CD4-positive, alpha-beta memory T cell (primary cell): ENCODE data around the gene CERS6. TPM values are rescaled to one million over a fixed set of nuclear protein-coding genes. Genes with fewer than 3 reads are reported as not detected.
"Not testable (repeated sequence)": the region's sequence is repeated elsewhere in the genome, so short reads cannot be mapped to it uniquely, and the experiment has no call there.

Source experiments
- CTCF ChIA-PET: fragments of 350-600 bp; sonication (Branson Sonifier 250); formaldehyde crosslinking; loops from one replicate; lab custom pipeline; 2021; ENCODE audit warnings: inconsistent platforms; ENCODE audit not compliant: partially characterized antibody; lab: Charles Lee
- POLR2A ChIA-PET: fragments of 350-600 bp; sonication (Branson Sonifier 250); formaldehyde crosslinking; loops from one replicate; lab custom pipeline; 2021; ENCODE audit not compliant: partially characterized antibody; lab: Charles Lee
- DNase-seq, 5 donors: peaks; one replicate each; pipeline versions ENCODE4 v3.0.0 to v3.0.0-alpha.2; 2020 to 2022; ENCODE audit warnings: mixed read lengths in 1 of 5
- H3K27ac ChIP-seq: one replicate; pipeline ENCODE4 v1.7.0; 2013; ENCODE audit warnings: low read depth, low read length
- H3K27me3 ChIP-seq: 2 replicates; pipeline ENCODE4 v1.7.0; 2013; ENCODE audit warnings: mild to moderate bottlenecking, low read length, moderate library complexity; ENCODE audit not compliant: insufficient read depth
- H3K36me3 ChIP-seq: 2 replicates; pipeline ENCODE4 v1.7.0; 2013; ENCODE audit warnings: mild to moderate bottlenecking, low read length, moderate library complexity; ENCODE audit not compliant: insufficient read depth
- H3K4me1 ChIP-seq: 2 replicates; pipeline ENCODE4 v1.7.0; 2013; ENCODE audit warnings: mild to moderate bottlenecking, low read length, moderate library complexity; ENCODE audit not compliant: insufficient read depth
- H3K4me3 ChIP-seq, 2 donors: one replicate each; pipeline ENCODE4 v1.7.0; 2013; ENCODE audit warnings: low read length in 2 of 2, mild to moderate bottlenecking in 1 of 2
- H3K9me3 ChIP-seq, 2 donors: one replicate each; pipeline ENCODE4 v1.7.0; 2013; ENCODE audit warnings: low read length in 2 of 2, control low read depth in 1 of 2; ENCODE audit not compliant: control insufficient read depth in 1 of 2
- H3K27ac Mint-ChIP-seq, 7 donors: one replicate each; pipeline ENCODE4 v1.8.0; 2020 to 2021; ENCODE audit warnings: mixed read lengths in 7 of 7, mild to moderate bottlenecking in 6 of 7, inconsistent platforms in 3 of 7, moderate library complexity in 3 of 7
- H3K27me3 Mint-ChIP-seq, 2 donors: one replicate each; pipeline ENCODE4 v1.8.0; 2020 to 2021; ENCODE audit warnings: mixed read lengths in 2 of 2
- H3K36me3 Mint-ChIP-seq, 2 donors: one replicate each; pipeline ENCODE4 v1.8.0; 2020 to 2021; ENCODE audit warnings: mixed read lengths in 2 of 2, inconsistent platforms in 1 of 2, mild to moderate bottlenecking in 1 of 2
- H3K4me1 Mint-ChIP-seq, 4 donors: one replicate each; pipeline ENCODE4 v1.8.0; 2020 to 2021; ENCODE audit warnings: mixed read lengths in 4 of 4, mild to moderate bottlenecking in 1 of 4
- H3K4me3 Mint-ChIP-seq, 8 donors: one replicate each; pipeline ENCODE4 v1.8.0; 2020 to 2021; ENCODE audit warnings: mixed read lengths in 8 of 8, mild to moderate bottlenecking in 7 of 8, moderate library complexity in 6 of 8, inconsistent platforms in 3 of 8
- H3K9me3 Mint-ChIP-seq, 8 donors: one replicate each; pipeline ENCODE4 v1.8.0; 2020 to 2021; ENCODE audit warnings: mixed read lengths in 8 of 8, mild to moderate bottlenecking in 5 of 8, inconsistent platforms in 3 of 8, moderate library complexity in 1 of 8
- intact Hi-C: fragments of 100-400 bp; cut with micrococcal nuclease; formaldehyde crosslinking; loops from one replicate; pipeline ENCODE4 v1.15.1; 2023
- polyA plus RNA-seq, 2 donors: library from polyadenylated mRNA; unstranded; fragments of 300-500 nt; fragmentation: Illumina TruSeq; gene quantifications; one replicate each; pipeline ENCODE4 v1.2.3, GENCODE V29; 2021
- total RNA-seq, 2 experiments: library from RNA; stranded (reverse); gene quantifications; one replicate each; pipeline ENCODE4 v1.2.3, GENCODE V29; 2021

Gene CERS6
- total and polyA plus RNA-seq, 4 experiments from 2014 or later, result 5.1 to 11.3 (median 7.6) TPM

DNA sequence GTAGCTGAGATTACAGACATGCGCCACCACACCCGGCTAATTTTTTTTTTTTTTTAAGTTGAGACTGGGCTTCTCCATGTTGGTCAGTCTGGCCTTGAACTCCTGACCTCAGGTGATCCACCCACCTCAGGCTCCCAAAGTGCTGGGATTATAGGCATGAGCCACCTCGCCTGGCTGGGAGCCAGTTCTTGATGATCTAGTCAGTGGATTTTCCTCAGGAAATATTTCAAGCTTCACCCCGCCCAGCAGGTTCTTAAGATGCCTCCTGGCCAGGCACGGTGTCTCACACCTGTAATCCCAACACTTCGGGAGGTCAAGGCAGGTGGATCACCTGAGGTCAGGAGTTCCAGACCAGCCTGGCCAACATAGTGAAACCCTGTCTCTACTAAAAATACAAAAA is 312.3 kb downstream of the CERS6 start:
- CTCF ChIA-PET, POLR2A ChIA-PET, H3K36me3 ChIP-seq, H3K27me3 ChIP-seq, H3K9me3 ChIP-seq, H3K4me3 Mint-ChIP-seq, H3K4me1 Mint-ChIP-seq, H3K27ac ChIP-seq, DNase-seq, H3K27me3 Mint-ChIP-seq, H3K9me3 Mint-ChIP-seq, H3K27ac Mint-ChIP-seq, H3K4me1 ChIP-seq, H3K4me3 ChIP-seq, intact Hi-C loops: not testable (repeated sequence)
- peaks cover 14 to 21% of the 10 kb centered on the region in 2 donors for H3K36me3 Mint-ChIP-seq

DNA sequence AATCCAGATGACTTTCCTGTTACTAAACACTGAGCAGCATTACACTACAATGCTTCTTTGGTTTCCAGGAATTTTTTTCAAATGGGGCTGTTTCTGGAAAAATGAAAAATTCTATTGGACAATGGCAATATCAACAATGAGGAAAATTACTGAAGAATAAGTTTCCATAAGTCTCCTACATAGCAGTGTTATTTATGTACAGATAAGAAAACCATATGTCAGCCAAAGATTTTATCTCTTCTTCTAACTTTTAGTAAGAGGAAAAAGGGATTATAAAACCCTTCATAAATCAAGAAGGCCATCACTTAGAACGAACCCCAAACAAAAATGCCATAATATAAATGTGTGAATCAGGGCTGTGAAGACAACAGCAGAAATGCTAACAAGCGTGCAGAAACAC is 314.7 kb downstream of the CERS6 start:
- H3K9me3 Mint-ChIP-seq, result peaks cover 0 to 7% (median 3%) of the 10 kb centered on the region in 8 donors
- no peaks in the 10 kb centered on the region for H3K27me3 ChIP-seq
- CTCF ChIA-PET, result interaction anchor here (1.1 to 1.8 kb wide), 2 partner anchors 13 to 434 kb away, joined by 4 to 5 read pairs; no protein-coding TSS in a partner anchor

DNA sequence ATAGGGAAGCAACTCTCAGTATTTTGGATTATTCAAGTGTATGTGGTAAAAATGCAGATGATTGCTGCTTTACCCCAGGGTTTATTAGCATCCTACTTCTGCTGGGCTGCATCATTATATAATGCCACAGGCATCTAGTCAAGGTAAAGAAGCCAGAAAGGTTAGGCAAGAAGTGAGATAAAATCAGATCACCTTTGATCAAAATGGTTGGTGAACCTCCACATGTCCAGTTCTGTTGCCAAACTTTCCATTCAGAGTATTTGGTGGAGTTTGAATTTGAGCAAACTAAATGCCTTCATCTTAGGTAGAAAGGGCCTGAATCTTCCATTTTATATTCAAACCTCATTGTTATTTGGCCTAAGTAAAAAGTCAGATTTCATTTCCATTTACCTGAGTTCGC is 316.6 kb downstream of the CERS6 start:
- Histone ChIP-seq H3K9me3 (no peaks in the 10 kb centered on the region), H3K27ac (no peak overlapping the region), H3K27me3 (no peaks in the 10 kb centered on the region), H3K36me3 (no peaks in the 10 kb centered on the region), H3K4me3 (no peak overlapping the region), H3K4me1 (no peaks in the 10 kb centered on the region)
- DNase-seq, result no peak
- Mint-ChIP-seq H3K4me3 (no peak overlapping the region), H3K9me3 (peaks cover 0 to 11% (median 6%) of the 10 kb centered on the region in 8 donors), H3K27ac (no peak overlapping the region), H3K27me3 (no peaks in the 10 kb centered on the region), H3K4me1 (no peaks in the 10 kb centered on the region), H3K36me3 (peaks cover 2 to 24% of the 10 kb centered on the region in 2 donors)
- intact Hi-C loops, result loop anchor here (5.0 kb wide), 1 partner anchor 150 kb away; no protein-coding TSS in a partner anchor
- POLR2A ChIA-PET, result no interaction called here
- CTCF ChIA-PET, result interaction anchor here (1.1 kb wide), 1 partner anchor 436 kb away, joined by 3 read pairs; no protein-coding TSS in a partner anchor

More for the DNA sequence above, 314.7 kb downstream of the CERS6 start:
- H3K27me3 Mint-ChIP-seq, result no peaks in the 10 kb centered on the region
- no peak overlapping the region for H3K4me3 Mint-ChIP-seq
- no peaks in the 10 kb centered on the region for H3K4me1 ChIP-seq
- H3K36me3 Mint-ChIP-seq, result peaks cover 12 to 27% of the 10 kb centered on the region in 2 donors
- no peak for DNase-seq
- no peaks in the 10 kb centered on the region for H3K4me1 Mint-ChIP-seq
- no peak overlapping the region for H3K4me3 ChIP-seq
- POLR2A ChIA-PET, result no interaction called here
- H3K36me3 ChIP-seq, result no peaks in the 10 kb centered on the region
- intact Hi-C loops, result loop anchor here (5.0 kb wide), 1 partner anchor 152 kb away; no protein-coding TSS in a partner anchor
- H3K27ac Mint-ChIP-seq, result no peak overlapping the region
- H3K27ac ChIP-seq, result no peak overlapping the region
- H3K9me3 ChIP-seq, result no peaks in the 10 kb centered on the region

DNA sequence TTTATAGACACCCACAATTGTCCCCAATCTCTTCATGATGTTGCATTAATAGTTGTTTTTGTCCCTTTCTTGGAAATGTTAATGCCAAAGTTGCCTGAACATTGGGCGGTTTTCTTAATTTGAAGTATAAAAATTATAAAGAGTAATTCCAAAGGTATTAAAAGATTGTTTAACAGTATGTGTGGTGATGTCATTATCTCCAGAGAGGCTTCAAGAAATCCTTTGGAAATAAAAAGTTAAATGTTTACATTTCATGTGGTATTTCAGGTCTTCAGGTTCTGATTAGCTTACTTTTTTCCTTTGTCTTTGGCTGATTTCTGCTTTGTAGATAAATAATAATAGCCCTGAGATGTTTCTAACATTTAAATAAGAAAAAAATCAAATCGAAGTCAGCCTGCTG is 317.1 kb downstream of the CERS6 start:
- peaks cover 0 to 24% of the 10 kb centered on the region in 2 donors for H3K36me3 Mint-ChIP-seq
- Histone ChIP-seq H3K27ac (no peak overlapping the region), H3K27me3 (no peaks in the 10 kb centered on the region), H3K4me1 (no peaks in the 10 kb centered on the region), H3K9me3 (no peaks in the 10 kb centered on the region), H3K4me3 (no peak overlapping the region), H3K36me3 (no peaks in the 10 kb centered on the region)
- DNase-seq, result no peak
- ChIA-PET POLR2A (no interaction called here), CTCF (interaction anchor here (1.1 kb wide), 1 partner anchor 436 kb away, joined by 3 read pairs; no protein-coding TSS in a partner anchor)
- H3K27ac Mint-ChIP-seq, result no peak overlapping the region
- H3K9me3 Mint-ChIP-seq, result peaks cover 0 to 11% (median 6%) of the 10 kb centered on the region in 8 donors
- H3K27me3 Mint-ChIP-seq, result no peaks in the 10 kb centered on the region
- H3K4me1 Mint-ChIP-seq, result no peaks in the 10 kb centered on the region
- intact Hi-C loops, result loop anchor here (5.0 kb wide), 1 partner anchor 149 kb away; no protein-coding TSS in a partner anchor
- no peak overlapping the region for H3K4me3 Mint-ChIP-seq

DNA sequence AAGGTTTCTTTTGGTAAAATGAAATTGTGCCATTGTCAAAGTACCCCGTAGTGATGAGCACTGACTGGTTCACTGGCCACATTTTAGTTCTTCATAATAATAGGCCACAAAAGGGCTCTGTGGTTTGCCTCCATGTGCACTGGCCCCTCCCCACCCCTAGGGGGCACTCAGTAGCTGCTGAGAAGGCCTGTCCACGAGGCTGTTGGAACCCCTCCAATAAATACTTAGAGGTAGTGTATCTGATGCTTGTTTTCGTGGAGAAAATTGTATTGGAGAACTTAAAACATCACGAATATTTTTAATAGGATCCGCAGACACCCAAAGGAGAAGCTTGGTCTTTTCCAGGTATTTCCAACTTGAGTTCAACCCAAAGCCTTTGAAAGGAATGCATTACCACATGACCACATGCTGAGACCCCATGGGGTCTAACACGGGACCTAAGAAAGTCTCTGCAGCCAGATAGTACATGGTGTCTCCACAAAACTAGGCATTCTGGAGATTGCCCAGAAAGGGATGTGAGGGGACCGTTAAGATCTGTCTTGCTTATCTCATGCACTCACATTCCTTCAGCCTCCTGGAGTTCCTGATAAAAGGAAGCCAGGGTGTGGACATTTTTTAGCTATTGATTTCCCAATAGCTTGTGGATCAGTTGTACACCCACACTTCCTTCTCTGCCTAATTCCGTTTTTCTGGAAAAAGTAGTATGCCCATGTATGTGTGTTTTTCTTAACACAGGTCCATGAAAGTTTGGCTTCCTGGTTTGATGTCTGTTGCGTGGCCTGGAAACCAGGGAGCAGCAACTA is 317.8 kb downstream of the CERS6 start:
- H3K9me3 ChIP-seq, result no peaks in the 10 kb centered on the region
- Mint-ChIP-seq H3K27ac (no peak overlapping the region), H3K4me3 (no peak overlapping the region), H3K9me3 (peaks cover 0 to 11% (median 6%) of the 10 kb centered on the region in 8 donors), H3K4me1 (no peaks in the 10 kb centered on the region), H3K36me3 (peaks cover 0 to 24% of the 10 kb centered on the region in 2 donors), H3K27me3 (no peaks in the 10 kb centered on the region)
- H3K4me3 ChIP-seq, result no peak overlapping the region
- no peaks in the 10 kb centered on the region for H3K27me3 ChIP-seq
- ChIA-PET CTCF (interaction anchor here (0.6 to 1.1 kb wide), 3 partner anchors 8 to 15 kb away, joined by 3 to 4 read pairs (median 3); no protein-coding TSS in a partner anchor), POLR2A (no interaction called here)
- intact Hi-C loops, result loop anchor here (5.0 kb wide), 1 partner anchor 148 kb away; no protein-coding TSS in a partner anchor
- DNase-seq, result no peak
- no peaks in the 10 kb centered on the region for H3K36me3 ChIP-seq
- no peak overlapping the region for H3K27ac ChIP-seq
- no peaks in the 10 kb centered on the region for H3K4me1 ChIP-seq

DNA sequence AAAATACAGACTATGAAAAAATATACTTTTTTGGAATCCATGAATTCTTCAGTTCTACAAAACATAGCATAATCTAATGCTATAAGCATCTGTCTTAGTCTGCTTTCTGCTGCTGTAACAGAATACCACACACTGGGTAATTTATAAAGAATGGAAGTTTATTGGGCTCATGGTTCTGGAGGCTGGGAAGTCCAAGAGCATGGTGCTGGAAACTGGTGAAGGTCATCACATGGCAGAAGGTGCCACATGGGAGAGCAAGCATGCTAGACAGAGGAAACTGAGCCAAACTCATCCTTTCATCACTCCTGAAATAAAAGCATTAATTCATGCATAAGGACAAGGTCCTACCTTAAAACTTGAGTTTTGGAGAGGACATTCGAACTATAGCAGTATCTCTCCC is 319.8 kb downstream of the CERS6 start:
- CTCF ChIA-PET, result no interaction called here
- Histone ChIP-seq H3K27ac (no peak overlapping the region), H3K36me3 (no peaks in the 10 kb centered on the region), H3K27me3 (no peaks in the 10 kb centered on the region), H3K9me3 (no peaks in the 10 kb centered on the region), H3K4me1 (no peaks in the 10 kb centered on the region), H3K4me3 (no peak overlapping the region)
- no peaks in the 10 kb centered on the region for H3K27me3 Mint-ChIP-seq
- no peak for DNase-seq
- intact Hi-C loops, result no loop called here
- no peak overlapping the region for H3K4me3 Mint-ChIP-seq
- peaks cover 0 to 11% (median 6%) of the 10 kb centered on the region in 8 donors for H3K9me3 Mint-ChIP-seq
- H3K36me3 Mint-ChIP-seq, result peaks cover 0 to 14% of the 10 kb centered on the region in 2 donors
- no peak overlapping the region for H3K27ac Mint-ChIP-seq
- no peaks in the 10 kb centered on the region for H3K4me1 Mint-ChIP-seq
- POLR2A ChIA-PET, result no interaction called here

DNA sequence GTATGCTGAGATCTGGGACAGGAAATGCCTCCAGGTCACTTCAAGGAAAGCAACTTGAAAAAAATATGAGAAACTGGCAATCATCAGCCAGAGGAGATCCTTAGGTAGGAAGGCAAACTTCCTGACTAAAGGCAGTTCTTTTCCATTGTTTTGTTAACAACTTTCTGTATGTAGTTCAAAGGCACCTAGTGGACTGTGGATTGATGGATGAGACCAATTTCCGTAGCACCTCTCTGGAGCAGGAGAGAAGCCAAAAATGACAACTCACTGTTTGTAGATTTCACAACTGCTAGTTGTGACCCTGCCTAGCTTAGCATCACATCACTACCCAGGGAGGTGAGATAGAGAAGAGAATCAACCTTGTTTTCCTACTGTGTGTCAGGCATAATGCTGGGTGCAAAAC is 324.6 kb downstream of the CERS6 start:
- no peak overlapping the region for H3K4me3 ChIP-seq
- ChIA-PET CTCF (no interaction called here), POLR2A (no interaction called here)
- Mint-ChIP-seq H3K27ac (no peak overlapping the region), H3K27me3 (no peaks in the 10 kb centered on the region), H3K36me3 (peaks cover 0 to 3% of the 10 kb centered on the region in 2 donors), H3K4me1 (no peaks in the 10 kb centered on the region), H3K9me3 (peaks cover 0 to 4% (median 4%) of the 10 kb centered on the region in 8 donors), H3K4me3 (no peak overlapping the region)
- H3K36me3 ChIP-seq, result no peaks in the 10 kb centered on the region
- no peak overlapping the region for H3K27ac ChIP-seq
- intact Hi-C loops, result no loop called here
- H3K4me1 ChIP-seq, result no peaks in the 10 kb centered on the region
- DNase-seq, result no peak
- no peaks in the 10 kb centered on the region for H3K9me3 ChIP-seq
- H3K27me3 ChIP-seq, result no peaks in the 10 kb centered on the region
